Mammary epithelial cell (primary cell): ENCODE results near the gene EEFSEC.

ENCODE experiments used
- CTCF ChIP-seq, 2 donors: IDR thresholded peaks in 1 of 2; conservative IDR thresholded peaks in 1 of 2; 2 replicates each; pipeline ENCODE4 v1.5.1; 2011 to 2012; ENCODE audit warnings: inconsistent platforms in 2 of 2, low read length in 2 of 2, mild to moderate bottlenecking in 2 of 2, control low read depth in 1 of 2, low read depth in 1 of 2; ENCODE audit not compliant: insufficient read depth in 1 of 2; ENCODE audit errors: extremely low read depth in 1 of 2
- EZH2 ChIP-seq: IDR thresholded peaks from 2 replicates; pipeline ENCODE4 v1.6.1; 2012; ENCODE audit warnings: low read length, inconsistent platforms, borderline replicate concordance

GRCh38 chr3:128381609-128382008, 228.3 kb downstream of the EEFSEC start:
- TF ChIP-seq CTCF (conservative IDR thresholded peaks at IDR 0.05 in 1 of 2, IDR thresholded peaks at IDR 0.05 in 1 of 2; ENCODE audit: extremely low read depth in 1 of 2, insufficient read depth in 1 of 2, low read depth in 1 of 2, low read length in 2 of 2) (no peak), EZH2 (no peak)
